GM12878 (cell line): Measurements from ENCODE around the gene HCFC1.

Experiments
- EP300 ChIP-seq, 2 experiments: fragments of 150-350 bp in 1 of 2; IDR thresholded peaks; 2 replicates each; pipeline ENCODE4 v1.6.1; 2011 to 2012; ENCODE audit warnings: low read depth in 2 of 2, low read length in 2 of 2, borderline replicate concordance in 1 of 2, improper control_type of control experiment in 1 of 2, inconsistent platforms in 1 of 2; ENCODE audit not compliant: control insufficient read depth in 1 of 2
- EZH2 ChIP-seq: IDR thresholded peaks from 2 replicates; pipeline ENCODE4 v1.6.1; 2012; ENCODE audit warnings: low read depth, mild to moderate bottlenecking, control low read depth, inconsistent platforms, low read length, borderline replicate concordance; ENCODE audit not compliant: control insufficient read depth
- GABPA ChIP-seq: IDR thresholded peaks from 2 replicates; pipeline ENCODE4 v1.6.1; 2014; ENCODE audit warnings: antibody characterized with exemption, low read depth, mild to moderate bottlenecking, inconsistent platforms
- SP1 ChIP-seq: IDR thresholded peaks from one replicate; pipeline ENCODE4 v1.6.1; 2011; ENCODE audit warnings: low read depth, low read length
- TF ChIP-seq, protein P1 (sequence below), 3 experiments: IDR thresholded peaks in 2 of 3; conservative IDR thresholded peaks in 1 of 3; 2 replicates each; pipeline ENCODE4 v1.5.1; 2011; ENCODE audit warnings: low read depth in 3 of 3, low read length in 3 of 3, mild to moderate bottlenecking in 3 of 3, control low read depth in 2 of 3, moderate library complexity in 2 of 3, inconsistent platforms in 1 of 3, mixed read lengths in 1 of 3; ENCODE audit not compliant: control insufficient read depth in 2 of 3, insufficient read depth in 1 of 3; ENCODE audit errors: extremely low read depth in 1 of 3

DNA sequence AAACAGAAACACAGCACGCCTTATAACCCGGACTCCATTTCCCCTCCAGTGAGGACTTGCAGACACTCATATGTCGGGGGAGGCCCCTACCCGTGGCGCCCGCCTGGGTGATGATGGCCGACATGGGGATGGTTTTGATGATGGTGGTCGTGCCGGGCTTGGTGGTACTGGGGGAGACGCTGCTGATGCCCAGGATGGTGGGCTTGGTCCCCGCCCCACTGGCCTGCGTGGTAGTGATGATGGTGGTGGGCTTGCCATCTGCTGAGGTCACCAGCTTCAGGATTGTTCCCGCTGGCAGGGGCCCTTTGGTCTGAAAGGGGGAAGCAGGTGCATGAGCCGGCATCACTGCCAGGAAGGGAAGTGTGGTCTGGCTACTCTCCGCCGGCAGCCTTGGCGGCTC is 14.4 kb downstream of the HCFC1 start:
- TF ChIP-seq, protein P1, sequence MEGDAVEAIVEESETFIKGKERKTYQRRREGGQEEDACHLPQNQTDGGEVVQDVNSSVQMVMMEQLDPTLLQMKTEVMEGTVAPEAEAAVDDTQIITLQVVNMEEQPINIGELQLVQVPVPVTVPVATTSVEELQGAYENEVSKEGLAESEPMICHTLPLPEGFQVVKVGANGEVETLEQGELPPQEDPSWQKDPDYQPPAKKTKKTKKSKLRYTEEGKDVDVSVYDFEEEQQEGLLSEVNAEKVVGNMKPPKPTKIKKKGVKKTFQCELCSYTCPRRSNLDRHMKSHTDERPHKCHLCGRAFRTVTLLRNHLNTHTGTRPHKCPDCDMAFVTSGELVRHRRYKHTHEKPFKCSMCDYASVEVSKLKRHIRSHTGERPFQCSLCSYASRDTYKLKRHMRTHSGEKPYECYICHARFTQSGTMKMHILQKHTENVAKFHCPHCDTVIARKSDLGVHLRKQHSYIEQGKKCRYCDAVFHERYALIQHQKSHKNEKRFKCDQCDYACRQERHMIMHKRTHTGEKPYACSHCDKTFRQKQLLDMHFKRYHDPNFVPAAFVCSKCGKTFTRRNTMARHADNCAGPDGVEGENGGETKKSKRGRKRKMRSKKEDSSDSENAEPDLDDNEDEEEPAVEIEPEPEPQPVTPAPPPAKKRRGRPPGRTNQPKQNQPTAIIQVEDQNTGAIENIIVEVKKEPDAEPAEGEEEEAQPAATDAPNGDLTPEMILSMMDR (IDR thresholded peaks at IDR 0.05 in 2 of 3, conservative IDR thresholded peaks at IDR 0.05 in 1 of 3; ENCODE audit: control insufficient read depth in 2 of 3, extremely low read depth in 1 of 3, insufficient read depth in 1 of 3, low read depth in 3 of 3, low read length in 3 of 3), result no peak
- no peak for TF ChIP-seq SP1
- no peak for TF ChIP-seq GABPA
- TF ChIP-seq EP300 (IDR thresholded peaks at IDR 0.05; ENCODE audit: borderline replicate concordance in 1 of 2, control insufficient read depth in 1 of 2, low read depth in 2 of 2, low read length in 2 of 2), result no peak
- no peak for TF ChIP-seq EZH2
